22Rv1 (cell line): Measurements from ENCODE around the gene TTLL5.

ENCODE experiments used
- CTCF ChIP-seq: fragments of 450-650 bp; IDR thresholded peaks from 2 replicates; pipeline ENCODE4 v1.5.1; 2017; ENCODE audit warnings: mild to moderate bottlenecking
- ZFX ChIP-seq: fragments of 450-650 bp; IDR thresholded peaks from 2 replicates; pipeline ENCODE4 v1.6.1; 2017; ENCODE audit warnings: antibody characterized with exemption, borderline replicate concordance

- no peak for TF ChIP-seq CTCF
- no peak for TF ChIP-seq ZFX
These were observed 335.4 kb downstream of the TTLL5 start for GRCh38 chr14:75996488-75996887.
